Panc1 (cell line): ENCODE results near the gene CPOX. TPM values are rescaled to one million over a fixed set of nuclear protein-coding genes. Genes with fewer than 3 reads are reported as not detected.

Experiments used
- ATAC-seq: fragments of 200-7000 bp; cut with Tn5 transposase; 2 replicates; pipeline ENCODE4 v1.9.1; 2020; ENCODE audit warnings: mild to moderate bottlenecking, moderate library complexity
- BruUV-seq: library from RNA; stranded (reverse); fragments of 400-500 nt; replicated peaks from 2 replicates; lab custom pipeline; 2021; lab: Mats Ljungman, UMichigan
- CTCF ChIA-PET: fragments of 300-600 bp; sonication (Branson Sonifier 250); formaldehyde crosslinking; loops from one replicate; lab custom pipeline; 2022; ENCODE audit warnings: antibody characterized with exemption; lab: Charles Lee
- POLR2A ChIA-PET: fragments of 300-600 bp; sonication (Branson Sonifier 250); formaldehyde crosslinking; loops from one replicate; lab custom pipeline; 2022; ENCODE audit warnings: antibody characterized with exemption; lab: Charles Lee
- DNase-seq: peaks from one replicate; pipeline ENCODE4 v3.0.0-alpha.2; 2010; ENCODE audit warnings: low read depth, low spot score
- H3K27ac ChIP-seq: 2 replicates; pipeline ENCODE4 v1.5.1; 2011; ENCODE audit warnings: mild to moderate bottlenecking, low read length, inconsistent platforms
- H3K27me3 ChIP-seq: fragments of 200-500 bp; sonication (Bioruptor generic); 2 replicates; pipeline ENCODE4 v1.6.0; 2014; ENCODE audit warnings: low read length, inconsistent platforms; ENCODE audit not compliant: control insufficient read depth, insufficient read depth
- H3K36me3 ChIP-seq: fragments of 200-500 bp; sonication (Bioruptor generic); 2 replicates; pipeline ENCODE4 v1.5.1; 2014; ENCODE audit warnings: inconsistent platforms, mild to moderate bottlenecking, low read length, moderate library complexity; ENCODE audit not compliant: control insufficient read depth, insufficient read depth
- H3K4me1 ChIP-seq: 2 replicates; pipeline ENCODE4 v1.5.1; 2011; ENCODE audit warnings: inconsistent platforms, mild to moderate bottlenecking, low read length, moderate library complexity; ENCODE audit not compliant: control insufficient read depth, insufficient read depth
- H3K4me3 ChIP-seq, 2 experiments: 2 replicates each; pipeline ENCODE4 v1.5.1; 2011 to 2012; ENCODE audit warnings: low read depth in 2 of 2, low read length in 2 of 2, mild to moderate bottlenecking in 2 of 2, inconsistent platforms in 1 of 2, moderate library complexity in 1 of 2
- H3K9me3 ChIP-seq: fragments of 200-500 bp; sonication (Bioruptor generic); 2 replicates; pipeline ENCODE4 v1.5.1; 2014; ENCODE audit warnings: low read depth, mild to moderate bottlenecking, inconsistent platforms, low read length, moderate library complexity; ENCODE audit not compliant: control insufficient read depth, insufficient read depth
- POLR2AphosphoS5 ChIP-seq: IDR thresholded peaks from 2 replicates; pipeline ENCODE4 v1.6.1; 2012; ENCODE audit warnings: mild to moderate bottlenecking, low read depth, low read length, moderate library complexity
- SIN3A ChIP-seq: IDR thresholded peaks from 2 replicates; pipeline ENCODE4 v1.6.1; 2012; ENCODE audit warnings: low read depth, mild to moderate bottlenecking, low read length, moderate library complexity, borderline replicate concordance; ENCODE audit not compliant: insufficient read depth
- TCF7L2 ChIP-seq: IDR thresholded peaks from 2 replicates; pipeline ENCODE4 v1.6.1; 2011; ENCODE audit warnings: mild to moderate bottlenecking, low read depth, low read length, inconsistent platforms
- in situ Hi-C: cut with HindIII; loops from 2 replicates; pipeline ENCODE4 v1.10.0; 2016; ENCODE audit warnings: low sequenced_read_pairs, low pct_unique_long_range_greater_than_20kb
- intact Hi-C: fragments of 100-400 bp; cut with micrococcal nuclease; formaldehyde crosslinking; loops from one replicate; pipeline ENCODE4 v1.10.0; 2022; ENCODE audit not compliant: unreplicated experiment
- total RNA-seq: library from RNA; stranded (reverse); gene quantifications from one replicate; pipeline ENCODE4 v1.2.1, GENCODE V29; 2021; ENCODE audit not compliant: unreplicated experiment
- TF ChIP-seq, protein P1 (sequence below): fragments of 450-650 bp; IDR thresholded peaks from 2 replicates; pipeline ENCODE4 v1.5.1; 2017; ENCODE audit warnings: mild to moderate bottlenecking
- TF ChIP-seq, protein P2 (sequence below), 2 experiments: IDR thresholded peaks; 2 replicates each; pipeline ENCODE4 v1.6.1; 2011 to 2012; ENCODE audit warnings: low read depth in 2 of 2, control low read depth in 1 of 2, low read length in 1 of 2, mild to moderate bottlenecking in 1 of 2, moderate library complexity in 1 of 2; ENCODE audit not compliant: insufficient read depth in 1 of 2

The CPOX gene
- total RNA-seq, 1 experiment from 2014 or later, result 14.7 TPM

DNA sequence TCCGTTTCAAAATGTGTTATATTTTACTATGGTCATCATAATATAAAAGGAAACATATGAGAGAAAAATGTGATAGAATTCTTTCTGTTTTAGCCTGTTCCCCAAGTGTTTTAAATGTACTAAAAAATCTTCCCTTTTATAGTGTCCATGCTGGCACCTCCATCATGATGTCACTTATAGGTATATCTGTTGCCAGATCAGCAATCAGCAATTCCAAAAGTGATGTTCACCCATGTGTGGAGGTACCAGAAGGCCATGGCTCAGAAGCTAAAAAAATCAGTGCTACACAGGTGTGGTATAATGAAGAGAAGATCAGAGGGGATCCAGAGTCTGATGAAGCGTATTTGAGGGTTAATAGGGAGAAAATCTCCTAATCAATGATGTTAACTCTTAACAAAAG is 62.7 kb downstream of the CPOX start:
- Histone ChIP-seq H3K4me1 (no peaks in the 10 kb centered on the region), H3K27me3 (peaks cover 17% of the 10 kb centered on the region), H3K9me3 (no peaks in the 10 kb centered on the region), H3K27ac (no peak overlapping the region), H3K4me3 (no peak overlapping the region), H3K36me3 (no peaks in the 10 kb centered on the region)
- intact Hi-C loops (no loop called here), in situ Hi-C loops (no loop called here)
- CTCF ChIA-PET, result no interaction called here
- POLR2A ChIA-PET, result no interaction called here
- no TSS peak for BruUV-seq
- TF ChIP-seq SIN3A, result no peak
- TF ChIP-seq, protein P1, sequence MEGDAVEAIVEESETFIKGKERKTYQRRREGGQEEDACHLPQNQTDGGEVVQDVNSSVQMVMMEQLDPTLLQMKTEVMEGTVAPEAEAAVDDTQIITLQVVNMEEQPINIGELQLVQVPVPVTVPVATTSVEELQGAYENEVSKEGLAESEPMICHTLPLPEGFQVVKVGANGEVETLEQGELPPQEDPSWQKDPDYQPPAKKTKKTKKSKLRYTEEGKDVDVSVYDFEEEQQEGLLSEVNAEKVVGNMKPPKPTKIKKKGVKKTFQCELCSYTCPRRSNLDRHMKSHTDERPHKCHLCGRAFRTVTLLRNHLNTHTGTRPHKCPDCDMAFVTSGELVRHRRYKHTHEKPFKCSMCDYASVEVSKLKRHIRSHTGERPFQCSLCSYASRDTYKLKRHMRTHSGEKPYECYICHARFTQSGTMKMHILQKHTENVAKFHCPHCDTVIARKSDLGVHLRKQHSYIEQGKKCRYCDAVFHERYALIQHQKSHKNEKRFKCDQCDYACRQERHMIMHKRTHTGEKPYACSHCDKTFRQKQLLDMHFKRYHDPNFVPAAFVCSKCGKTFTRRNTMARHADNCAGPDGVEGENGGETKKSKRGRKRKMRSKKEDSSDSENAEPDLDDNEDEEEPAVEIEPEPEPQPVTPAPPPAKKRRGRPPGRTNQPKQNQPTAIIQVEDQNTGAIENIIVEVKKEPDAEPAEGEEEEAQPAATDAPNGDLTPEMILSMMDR, result no peak
- TF ChIP-seq, protein P2, sequence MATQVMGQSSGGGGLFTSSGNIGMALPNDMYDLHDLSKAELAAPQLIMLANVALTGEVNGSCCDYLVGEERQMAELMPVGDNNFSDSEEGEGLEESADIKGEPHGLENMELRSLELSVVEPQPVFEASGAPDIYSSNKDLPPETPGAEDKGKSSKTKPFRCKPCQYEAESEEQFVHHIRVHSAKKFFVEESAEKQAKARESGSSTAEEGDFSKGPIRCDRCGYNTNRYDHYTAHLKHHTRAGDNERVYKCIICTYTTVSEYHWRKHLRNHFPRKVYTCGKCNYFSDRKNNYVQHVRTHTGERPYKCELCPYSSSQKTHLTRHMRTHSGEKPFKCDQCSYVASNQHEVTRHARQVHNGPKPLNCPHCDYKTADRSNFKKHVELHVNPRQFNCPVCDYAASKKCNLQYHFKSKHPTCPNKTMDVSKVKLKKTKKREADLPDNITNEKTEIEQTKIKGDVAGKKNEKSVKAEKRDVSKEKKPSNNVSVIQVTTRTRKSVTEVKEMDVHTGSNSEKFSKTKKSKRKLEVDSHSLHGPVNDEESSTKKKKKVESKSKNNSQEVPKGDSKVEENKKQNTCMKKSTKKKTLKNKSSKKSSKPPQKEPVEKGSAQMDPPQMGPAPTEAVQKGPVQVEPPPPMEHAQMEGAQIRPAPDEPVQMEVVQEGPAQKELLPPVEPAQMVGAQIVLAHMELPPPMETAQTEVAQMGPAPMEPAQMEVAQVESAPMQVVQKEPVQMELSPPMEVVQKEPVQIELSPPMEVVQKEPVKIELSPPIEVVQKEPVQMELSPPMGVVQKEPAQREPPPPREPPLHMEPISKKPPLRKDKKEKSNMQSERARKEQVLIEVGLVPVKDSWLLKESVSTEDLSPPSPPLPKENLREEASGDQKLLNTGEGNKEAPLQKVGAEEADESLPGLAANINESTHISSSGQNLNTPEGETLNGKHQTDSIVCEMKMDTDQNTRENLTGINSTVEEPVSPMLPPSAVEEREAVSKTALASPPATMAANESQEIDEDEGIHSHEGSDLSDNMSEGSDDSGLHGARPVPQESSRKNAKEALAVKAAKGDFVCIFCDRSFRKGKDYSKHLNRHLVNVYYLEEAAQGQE (IDR thresholded peaks at IDR 0.05; ENCODE audit: insufficient read depth in 1 of 2, low read depth in 2 of 2, low read length in 1 of 2), result no peak
- TF ChIP-seq POLR2AphosphoS5, result no peak
- no peak for TF ChIP-seq TCF7L2
- ATAC-seq, result no peak
- DNase-seq, result no peak

DNA sequence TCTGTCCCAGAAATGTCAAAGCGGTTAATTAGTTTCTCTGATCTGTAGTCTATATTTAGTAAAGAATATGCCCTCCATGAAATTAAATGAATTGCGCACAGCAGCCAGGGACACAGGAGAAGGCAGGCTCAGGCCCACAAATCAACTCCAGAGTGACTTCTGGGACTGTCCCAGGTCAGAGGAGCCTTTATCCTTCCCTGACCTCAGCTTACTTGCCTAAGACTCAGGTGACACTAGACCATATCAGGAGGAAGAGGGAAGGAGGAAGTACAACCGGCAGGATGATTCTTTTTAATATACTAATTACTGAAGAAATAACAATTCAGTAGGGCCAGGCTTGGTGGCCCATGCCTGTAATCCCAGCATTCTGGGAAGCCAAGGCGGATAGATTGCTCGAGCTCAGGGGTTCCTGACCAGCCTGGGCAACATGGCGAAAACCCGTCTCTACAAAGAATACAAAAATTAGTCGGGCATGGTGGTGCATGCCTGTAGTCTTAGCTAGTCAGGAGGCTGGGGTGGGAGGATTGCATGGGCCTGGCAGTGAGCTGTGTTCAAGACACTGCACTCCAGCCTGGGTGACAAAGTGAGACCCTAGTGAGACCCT is 63.5 kb downstream of the CPOX start:
- no peak for TF ChIP-seq TCF7L2
- TF ChIP-seq, protein P1, result no peak
- ATAC-seq (no peak), DNase-seq (no peak)
- no peak overlapping the region for H3K4me3 ChIP-seq
- peaks cover 17% of the 10 kb centered on the region for H3K27me3 ChIP-seq
- H3K4me1 ChIP-seq, result no peaks in the 10 kb centered on the region
- no peak overlapping the region for H3K27ac ChIP-seq
- intact Hi-C loops (no loop called here), in situ Hi-C loops (no loop called here)
- no TSS peak for BruUV-seq
- POLR2A ChIA-PET, result no interaction called here
- no peaks in the 10 kb centered on the region for H3K36me3 ChIP-seq
- no peaks in the 10 kb centered on the region for H3K9me3 ChIP-seq
- CTCF ChIA-PET, result no interaction called here

Other genes with a start within 250 kb of the CPOX start
- gene OR5K4, start 239.8 kb downstream of the CPOX start, total RNA-seq, result not detected
- not detected for gene OR5K3, start 202.9 kb downstream of the CPOX start, total RNA-seq
- not detected for gene OR5K1, start 130.4 kb downstream of the CPOX start, total RNA-seq
- gene OR5K2, start 95.9 kb downstream of the CPOX start, total RNA-seq, result not detected
- 77.3 TPM for gene CLDND1, start 70.7 kb downstream of the CPOX start, total RNA-seq
- gene GPR15, start 61.6 kb downstream of the CPOX start, total RNA-seq, result not detected
- 0.15 TPM for gene ST3GAL6, start 169.7 kb upstream of the CPOX start, total RNA-seq